K562 (cell line): Measurements from ENCODE around the gene ATG13. TPM values are rescaled to one million over a fixed set of nuclear protein-coding genes. Genes with fewer than 3 reads are reported as not detected.
A peak's percentile ranks its signal among the peaks of the same experiment; 100 is the strongest.

ENCODE experiments used
- ARID2 ChIP-seq: fragments of 450-650 bp; IDR thresholded peaks from 2 replicates; pipeline ENCODE4 v1.6.1; 2017; ENCODE audit warnings: antibody characterized with exemption, mild to moderate bottlenecking
- BHLHE40 ChIP-seq: IDR thresholded peaks from 2 replicates; pipeline ENCODE4 v1.6.1; 2011; ENCODE audit warnings: low read length, improper control_type of control experiment
- KAT7 ChIP-seq: sonication (generic); formaldehyde crosslinking; IDR thresholded peaks from 2 replicates; pipeline ENCODE4 v1.8.0; 2022; ENCODE audit warnings: missing genetic modification reagents, mild to moderate bottlenecking, borderline replicate concordance
- MCM3 ChIP-seq: fragments of 450-650 bp; IDR thresholded peaks from 2 replicates; pipeline ENCODE4 v1.6.1; 2016
- MNT ChIP-seq, 2 experiments: fragments of 450-650 bp; conservative IDR thresholded peaks; 2 replicates each; pipeline ENCODE4 v1.6.1; 2017; ENCODE audit warnings: mild to moderate bottlenecking in 2 of 2, moderate library complexity in 2 of 2
- NCOR1 ChIP-seq: fragments of 450-650 bp; IDR thresholded peaks from 2 replicates; pipeline ENCODE4 v1.6.1; 2016; ENCODE audit warnings: mild to moderate bottlenecking, moderate library complexity
- NFXL1 ChIP-seq: fragments of 450-650 bp; formaldehyde crosslinking; IDR thresholded peaks from 2 replicates; pipeline ENCODE4 v1.4.0; 2021; ENCODE audit warnings: mild to moderate bottlenecking
- RBM15 ChIP-seq: fragments of 200-400 bp; formaldehyde crosslinking; IDR thresholded peaks from 2 replicates; pipeline ENCODE4 v1.6.1; 2018; ENCODE audit warnings: mild to moderate bottlenecking, low read length, moderate library complexity; ENCODE audit not compliant: insufficient read depth
- RBM25 ChIP-seq: fragments of 200-400 bp; formaldehyde crosslinking; IDR thresholded peaks from 2 replicates; pipeline ENCODE4 v1.6.1; 2018; ENCODE audit warnings: low read length, low read depth, moderate library complexity; ENCODE audit not compliant: severe bottlenecking
- RFX5 ChIP-seq: IDR thresholded peaks from 2 replicates; pipeline ENCODE4 v1.6.1; 2011; ENCODE audit warnings: low read depth, mild to moderate bottlenecking, improper control_type of control experiment, low read length
- SP2 ChIP-seq: IDR thresholded peaks from 2 replicates; pipeline ENCODE4 v1.6.1; 2011; ENCODE audit warnings: mild to moderate bottlenecking, low read depth, low read length, moderate library complexity; ENCODE audit not compliant: poor library complexity, severe bottlenecking; ENCODE audit errors: extremely low read depth
- SRSF9 ChIP-seq: fragments of 200-400 bp; formaldehyde crosslinking; IDR thresholded peaks from 2 replicates; pipeline ENCODE4 v1.6.1; 2017; ENCODE audit warnings: low read depth, low read length, borderline replicate concordance
- TBL1XR1 ChIP-seq, 2 experiments: IDR thresholded peaks; 2 replicates each; pipeline ENCODE4 v1.6.1; 2012; ENCODE audit warnings: improper control_type of control experiment in 2 of 2, low read length in 2 of 2, mild to moderate bottlenecking in 1 of 2
- TCF3 ChIP-seq: sonication (generic); formaldehyde crosslinking; IDR thresholded peaks from 2 replicates; pipeline ENCODE4 v1.4.0; 2020; ENCODE audit warnings: mild to moderate bottlenecking, missing genetic modification reagents
- ZFP1 ChIP-seq: fragments of 450-650 bp; formaldehyde crosslinking; IDR thresholded peaks from 2 replicates; pipeline ENCODE4 v1.4.0; 2020; ENCODE audit warnings: mild to moderate bottlenecking, mixed read lengths
- ZNF197 ChIP-seq: fragments of 200-800 bp; sonication (Bioruptor generic); IDR thresholded peaks from 2 replicates; pipeline ENCODE4 v1.6.1; 2016; ENCODE audit warnings: low read depth, missing genetic modification characterization, missing compliant biosample characterization
- ZNF280B ChIP-seq: fragments of 250-450 bp; sonication (Bioruptor Pico); IDR thresholded peaks from 2 replicates; pipeline ENCODE4 v1.5.1; 2021; ENCODE audit warnings: mild to moderate bottlenecking
- ZNF41 ChIP-seq: fragments of 250-450 bp; sonication (Bioruptor Pico); conservative IDR thresholded peaks from 2 replicates; pipeline ENCODE4 v1.4.0; 2020; ENCODE audit warnings: mild to moderate bottlenecking
- ZNF740 ChIP-seq, 3 experiments: fragments of 200-800 bp in 1 of 3; sonication (Bioruptor generic) in 1 of 3; sonication (generic) in 1 of 3; formaldehyde crosslinking in 1 of 3; IDR thresholded peaks; 2 replicates each; pipeline versions ENCODE4 v1.6.1 to v1.8.0; 2016 to 2022; ENCODE audit warnings: mild to moderate bottlenecking in 2 of 3, missing compliant biosample characterization in 2 of 3, missing genetic modification characterization in 2 of 3, missing genetic modification reagents in 1 of 3
- polyA plus RNA-seq, 8 experiments: library from polyadenylated mRNA; depleted of rRNA in 4 of 8; stranded (reverse) in 5 of 8; unstranded in 3 of 8; fragments of >200 nt; fragmentation: Nextera tagmentation in 2 of 8; fragmentation: Illumina TruSeq in 1 of 8; extraction: Ambion mirVana in 2 of 8; extraction: Trizol in 1 of 8; gene quantifications; 2 replicates each; pipeline versions ENCODE4 v1.2.1 to v1.2.3, GENCODE V29; 2011 to 2014; ENCODE audit warnings: inconsistent platforms in 1 of 8, missing spikeins in 1 of 8
- total RNA-seq, 7 experiments: library from RNA; depleted of rRNA in 6 of 7; stranded (reverse); fragments of >200 nt in 6 of 7; fragmentation: Illumina TruSeq in 2 of 7; extraction: Trizol in 2 of 7; gene quantifications; 2 replicates each; pipeline versions ENCODE4 v1.2.1 to v1.2.3, GENCODE V29; 2011 to 2021; ENCODE audit warnings: low replicate concordance in 1 of 7
- TF ChIP-seq, protein P1 (sequence below): fragments of 450-650 bp; IDR thresholded peaks from 2 replicates; pipeline ENCODE4 v1.6.1; 2016; ENCODE audit warnings: mild to moderate bottlenecking

ATG13 gene
- total and polyA plus RNA-seq, 9 of the 15 experiments (the other 6 are each of a cell fraction or from before 2014, with no cell fraction given), result 13.1 to 61.5 (median 36.5) TPM

- TF ChIP-seq, protein P1, sequence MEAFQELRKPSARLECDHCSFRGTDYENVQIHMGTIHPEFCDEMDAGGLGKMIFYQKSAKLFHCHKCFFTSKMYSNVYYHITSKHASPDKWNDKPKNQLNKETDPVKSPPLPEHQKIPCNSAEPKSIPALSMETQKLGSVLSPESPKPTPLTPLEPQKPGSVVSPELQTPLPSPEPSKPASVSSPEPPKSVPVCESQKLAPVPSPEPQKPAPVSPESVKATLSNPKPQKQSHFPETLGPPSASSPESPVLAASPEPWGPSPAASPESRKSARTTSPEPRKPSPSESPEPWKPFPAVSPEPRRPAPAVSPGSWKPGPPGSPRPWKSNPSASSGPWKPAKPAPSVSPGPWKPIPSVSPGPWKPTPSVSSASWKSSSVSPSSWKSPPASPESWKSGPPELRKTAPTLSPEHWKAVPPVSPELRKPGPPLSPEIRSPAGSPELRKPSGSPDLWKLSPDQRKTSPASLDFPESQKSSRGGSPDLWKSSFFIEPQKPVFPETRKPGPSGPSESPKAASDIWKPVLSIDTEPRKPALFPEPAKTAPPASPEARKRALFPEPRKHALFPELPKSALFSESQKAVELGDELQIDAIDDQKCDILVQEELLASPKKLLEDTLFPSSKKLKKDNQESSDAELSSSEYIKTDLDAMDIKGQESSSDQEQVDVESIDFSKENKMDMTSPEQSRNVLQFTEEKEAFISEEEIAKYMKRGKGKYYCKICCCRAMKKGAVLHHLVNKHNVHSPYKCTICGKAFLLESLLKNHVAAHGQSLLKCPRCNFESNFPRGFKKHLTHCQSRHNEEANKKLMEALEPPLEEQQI, result no peak
- TF ChIP-seq MCM3 (no peak), ZNF41 (no peak), TBL1XR1 (IDR thresholded peaks at IDR 0.05; ENCODE audit: low read length in 2 of 2) (peak in 1 of 2 experiments; percentile 62; a peak in 2 of 4 replicates), KAT7 (CRISPR knock-in tag) (no peak), RFX5 (no peak), TCF3 (CRISPR knock-in tag) (peak; percentile 71), NCOR1 (peak; percentile 38; the same call in 1 of the 2 replicates), ZNF197 (CRISPR knock-in tag) (no peak), SRSF9 (no peak), ZNF740 (CRISPR knock-in tag; IDR thresholded peaks at IDR 0.05) (no peak), ZNF740 (tag; IDR thresholded peaks at IDR 0.05) (no peak), NFXL1 (no peak), ARID2 (no peak), SP2 (no peak), RBM25 (no peak), ZFP1 (CRISPR knock-in tag) (no peak), ZNF280B (CRISPR knock-in tag) (no peak), RBM15 (no peak), BHLHE40 (peak; percentile 53), MNT (conservative IDR thresholded peaks at IDR 0.05) (peak in 1 of 2 experiments; percentile 48; a peak in 3 of 4 replicates)
Observed at GRCh38 chr11:46597609-46598219, 19.6 kb upstream of the ATG13 start (continued).
